ENCODE data around the gene CAPN8.

Gene CAPN8

DNA sequence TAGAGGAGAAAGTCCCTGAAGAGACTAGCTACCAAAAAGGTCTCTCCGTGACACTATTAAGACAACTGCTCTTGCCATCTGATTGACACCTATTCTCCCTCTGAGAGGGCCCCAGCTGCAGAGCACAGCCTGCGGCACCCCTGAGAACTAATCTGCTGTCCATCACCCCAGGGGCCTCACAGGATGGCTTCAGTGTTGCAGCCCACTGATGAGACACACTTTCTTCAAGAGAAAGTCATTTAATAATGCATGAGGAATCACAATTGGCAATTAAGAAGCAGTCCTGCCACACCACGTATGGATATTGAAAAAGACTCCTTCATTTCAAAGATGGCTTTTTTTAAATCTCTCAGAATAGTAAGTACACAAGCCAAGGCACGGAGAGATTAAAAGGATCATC lies 48.9 kb downstream of the CAPN8 start:
- no peak for DNase-seq

DNA sequence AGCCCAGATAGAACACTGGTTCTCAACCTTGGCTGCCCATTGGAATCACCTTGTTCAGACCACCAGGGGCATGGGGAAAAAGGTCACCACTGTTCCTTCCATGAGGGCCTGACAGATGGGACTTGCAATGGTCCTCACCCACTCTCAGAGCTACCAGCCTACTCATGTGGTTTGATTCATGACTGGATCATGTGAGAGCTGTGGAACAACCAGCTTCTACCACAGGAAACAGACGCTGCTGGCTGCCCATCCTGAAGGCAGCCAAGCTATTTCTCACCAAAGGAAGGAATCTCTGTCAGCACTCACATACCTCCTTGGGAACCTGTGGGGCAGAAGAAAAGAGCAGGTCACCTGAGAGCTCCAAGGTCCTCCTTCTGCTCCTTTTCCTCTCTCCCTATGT lies 53.6 kb downstream of the CAPN8 start:
- no peak for DNase-seq

- DNase-seq, result no peak
These were observed 55.5 kb downstream of the CAPN8 start for GRCh38 chr1:223609977-223610376.

- DNase-seq, result no peak
These were observed 56.4 kb downstream of the CAPN8 start for GRCh38 chr1:223609066-223609465.

GRCh38 chr1:223558512-223558911 lies 107.0 kb downstream of the CAPN8 start:
- DNase-seq, result no peak

GRCh38 chr1:223557130-223557475 lies 108.4 kb downstream of the CAPN8 start:
- no peak for DNase-seq

DNA sequence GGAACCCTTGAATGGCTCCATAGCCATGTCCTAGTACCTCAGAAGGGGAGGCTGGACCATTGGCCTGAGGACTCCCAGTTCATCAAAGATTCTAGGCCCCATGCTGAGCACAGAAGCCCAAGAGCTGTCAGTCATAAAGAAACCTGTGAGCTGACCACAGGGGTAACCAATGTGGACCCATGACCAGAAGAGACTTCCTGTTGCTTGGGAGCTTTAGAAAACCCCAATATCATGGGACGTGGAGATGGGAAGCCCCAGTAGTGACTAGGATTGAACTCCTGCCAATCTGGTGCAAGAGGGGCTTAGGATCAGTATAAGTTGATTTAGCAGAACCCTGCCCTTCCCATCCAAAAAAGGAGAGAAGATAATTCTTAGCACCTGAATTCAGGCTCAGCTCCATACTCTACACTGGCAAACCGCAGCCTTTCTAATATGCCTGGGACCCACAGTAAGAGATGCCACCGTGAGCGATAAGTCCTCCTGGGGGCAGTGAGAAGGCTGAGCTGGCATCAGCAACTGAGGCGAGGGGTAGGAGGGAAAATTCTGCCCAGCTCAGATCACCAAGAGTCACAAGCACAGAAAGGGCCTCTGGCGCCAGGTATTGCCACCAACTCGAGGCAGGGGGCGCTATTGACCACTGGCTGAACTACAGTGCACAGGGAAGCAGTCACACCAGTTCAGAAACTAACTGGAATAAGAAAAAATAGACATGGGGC lies 108.9 kb downstream of the CAPN8 start:
- DNase-seq, result no peak

- no peak for DNase-seq
These were observed 111.5 kb downstream of the CAPN8 start for GRCh38 chr1:223553957-223554356.

- DNase-seq, result no peak
These were observed 113.9 kb downstream of the CAPN8 start for GRCh38 chr1:223551610-223552009.

DNA sequence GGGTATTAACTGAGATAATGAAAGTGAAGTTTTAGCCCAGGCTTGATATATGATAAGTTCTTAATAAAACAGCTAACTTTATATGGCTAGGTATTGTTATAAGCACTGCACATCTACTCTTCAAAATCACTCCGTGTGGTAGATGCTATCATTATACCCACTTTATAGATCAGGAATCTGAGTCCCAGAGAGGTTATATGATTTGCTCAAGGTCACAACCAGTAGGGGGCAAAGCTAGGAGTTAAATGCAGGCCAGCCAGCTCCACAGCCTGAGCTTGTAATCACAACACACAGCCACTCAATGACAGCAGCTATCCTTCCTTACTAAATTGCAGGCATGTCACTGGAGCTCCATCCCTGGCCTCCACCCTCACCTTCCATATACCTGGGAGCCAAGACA lies 115.8 kb downstream of the CAPN8 start:
- no peak for DNase-seq

DNA sequence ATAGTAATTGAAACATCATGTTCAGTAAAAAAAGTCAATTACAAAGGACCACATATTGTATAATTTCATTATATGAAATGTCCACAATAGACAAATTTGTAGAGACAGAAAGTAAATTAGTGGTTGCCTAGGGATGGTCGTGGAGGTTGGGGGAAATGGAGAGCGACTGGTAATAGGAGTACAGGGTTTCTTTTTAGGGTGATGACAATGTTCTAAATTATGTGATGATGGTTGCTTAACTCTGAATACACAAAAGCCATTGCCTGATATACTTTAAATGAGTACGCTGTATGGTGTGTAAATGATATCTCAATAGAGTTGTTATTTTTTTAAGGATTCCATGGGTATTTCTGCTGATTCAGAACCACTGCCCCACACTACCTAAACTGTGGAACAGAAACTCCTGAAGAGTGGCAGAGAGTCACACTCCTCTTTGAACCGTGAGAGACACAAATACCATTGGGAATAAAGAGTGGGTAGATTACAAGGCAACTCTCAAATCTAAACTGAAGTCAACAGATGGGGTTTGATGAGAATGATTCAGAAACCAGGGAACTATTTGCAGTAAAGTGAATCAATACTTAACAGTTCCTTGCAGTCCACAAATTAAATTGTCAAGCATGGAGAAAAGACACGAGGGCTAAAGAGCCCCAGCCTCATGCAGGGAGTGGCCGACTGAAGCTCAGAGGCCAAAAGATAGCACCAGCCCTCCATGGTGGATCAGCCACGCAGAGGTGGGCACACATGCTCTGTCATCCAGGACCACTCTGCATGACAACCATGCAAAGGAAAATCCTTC lies 118.0 kb downstream of the CAPN8 start:
- DNase-seq, result no peak

GRCh38 chr1:223545343-223545742 lies 120.2 kb downstream of the CAPN8 start:
- no peak for DNase-seq

GRCh38 chr1:223543560-223543959 lies 121.9 kb downstream of the CAPN8 start:
- DNase-seq, result no peak

DNA sequence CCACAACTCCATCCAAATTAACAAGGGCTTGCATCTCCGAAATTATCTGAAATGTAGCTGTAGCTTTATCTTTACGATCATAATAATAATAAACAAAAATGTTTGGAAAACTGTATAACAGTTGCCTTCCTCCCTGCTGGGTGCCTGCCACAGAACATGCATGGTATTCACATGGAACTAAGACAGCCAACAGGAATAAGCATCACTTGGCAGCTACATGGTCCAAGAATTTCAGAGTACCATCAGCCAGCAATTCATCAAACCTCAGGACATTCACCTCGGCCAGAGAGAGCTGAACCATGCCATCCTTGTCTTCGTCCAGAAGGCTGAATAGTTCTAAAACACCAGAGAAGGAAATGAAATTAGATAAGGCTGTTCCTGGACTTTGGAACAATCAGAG lies 122.7 kb downstream of the CAPN8 start:
- no peak for DNase-seq

DNA sequence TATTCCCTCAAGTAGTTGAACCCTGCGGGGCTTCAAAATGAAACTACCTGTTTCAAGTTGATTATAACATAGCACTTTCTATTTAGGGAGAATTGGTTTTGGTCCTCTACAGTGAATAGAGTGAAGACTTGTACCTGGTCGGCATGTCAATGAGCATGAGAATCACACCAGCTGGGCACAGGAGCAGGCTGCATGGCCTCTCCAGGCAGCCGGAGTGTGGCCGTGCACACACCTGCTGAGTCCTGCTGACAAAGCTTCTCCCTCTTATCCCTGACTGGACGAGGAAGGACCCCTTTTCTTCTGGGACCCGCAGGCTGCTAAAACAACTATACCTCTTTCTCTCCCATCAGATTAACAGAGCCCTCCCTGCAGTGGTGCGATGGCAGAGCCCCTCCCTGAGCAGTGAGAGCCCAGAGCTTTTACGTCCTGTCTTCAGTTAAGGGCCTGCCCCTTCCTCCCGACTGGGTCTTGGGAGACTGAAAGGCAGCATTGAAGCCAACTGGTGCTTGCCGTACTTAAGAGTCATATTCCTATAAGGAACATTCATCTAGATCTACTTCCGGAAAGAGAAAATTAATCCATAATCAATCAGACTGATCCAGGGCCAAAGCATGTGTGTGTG lies 124.9 kb downstream of the CAPN8 start:
- DNase-seq, result no peak

DNA sequence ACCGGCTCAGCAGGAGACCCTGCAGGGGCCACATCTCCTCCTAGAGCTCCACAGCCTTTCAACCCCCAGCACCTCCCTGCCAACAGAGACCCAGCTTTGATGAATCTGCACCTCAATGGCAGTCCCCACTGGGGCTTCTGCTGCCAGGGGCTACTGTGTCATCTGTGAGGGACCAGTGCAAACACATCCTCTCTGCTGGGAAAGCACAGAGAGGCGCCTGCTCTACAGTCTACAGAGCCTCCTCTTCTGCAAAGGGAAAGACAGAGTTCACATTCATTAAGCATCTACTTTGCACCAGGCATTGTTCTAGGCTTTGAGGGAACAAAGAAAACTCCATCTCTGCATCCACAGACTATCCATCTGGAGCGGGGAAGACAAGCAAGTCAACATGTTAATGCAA lies 125.8 kb downstream of the CAPN8 start:
- no peak for DNase-seq

- DNase-seq, result no peak
These were observed 126.5 kb downstream of the CAPN8 start for GRCh38 chr1:223538981-223539380.

DNA sequence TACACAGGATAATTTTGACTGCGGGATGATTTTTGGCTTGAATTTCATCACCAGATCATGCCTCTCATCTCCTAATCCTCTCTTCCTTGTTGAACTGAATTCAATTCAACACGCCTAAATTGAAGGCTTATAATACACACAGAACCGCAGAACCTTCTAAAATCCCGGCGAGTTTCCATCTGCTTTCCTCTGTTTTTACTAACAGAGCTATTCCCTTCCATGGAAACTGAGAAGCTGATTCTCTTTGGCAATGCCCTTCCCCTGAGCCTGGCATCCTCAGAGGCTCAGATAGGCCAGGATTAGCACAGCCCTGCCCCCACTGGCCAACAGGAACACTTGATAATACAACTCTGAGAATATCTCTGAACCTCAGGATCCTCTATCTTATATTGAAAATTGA lies 130.2 kb downstream of the CAPN8 start:
- no peak for DNase-seq

GRCh38 chr1:223534677-223535076 lies 130.8 kb downstream of the CAPN8 start:
- DNase-seq, result no peak

- no peak for DNase-seq
These were observed 131.8 kb downstream of the CAPN8 start for GRCh38 chr1:223533708-223534107.

- peak; percentile 16 for DNase-seq
These were observed 133.7 kb downstream of the CAPN8 start for GRCh38 chr1:223531742-223532341.

- no peak for DNase-seq
These were observed 139.5 kb downstream of the CAPN8 start for GRCh38 chr1:223525957-223526356.

DNA sequence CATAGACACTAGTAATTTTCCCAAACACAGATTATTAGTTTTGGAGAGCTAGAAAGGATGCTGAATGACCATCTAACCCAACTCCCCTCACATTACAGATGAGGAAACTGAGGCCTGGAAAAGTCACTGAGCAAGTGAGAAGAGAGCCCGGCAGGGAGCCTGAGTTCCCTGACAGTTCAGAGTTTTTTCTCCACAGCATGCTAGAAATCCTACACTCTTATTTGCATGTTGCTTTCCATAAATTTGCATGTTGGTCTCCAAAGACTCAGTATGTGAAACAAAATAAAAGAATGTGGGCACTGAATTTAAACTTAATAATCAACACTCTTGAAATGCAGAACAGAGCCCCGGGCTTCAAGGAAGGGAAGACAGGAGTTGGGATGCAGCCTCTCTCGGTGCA lies 140.0 kb downstream of the CAPN8 start:
- no peak for DNase-seq
